GM12878 (cell line): Measurements from ENCODE around the gene ATOSA. TPM values are rescaled to one million over a fixed set of nuclear protein-coding genes. Genes with fewer than 3 reads are reported as not detected.

Experiments
- BMI1 ChIP-seq: fragments of 450-650 bp; IDR thresholded peaks from 2 replicates; pipeline ENCODE4 v1.6.1; 2016; ENCODE audit warnings: mild to moderate bottlenecking, moderate library complexity, borderline replicate concordance
- CEBPZ ChIP-seq: fragments of 150-350 bp; IDR thresholded peaks from 2 replicates; pipeline ENCODE4 v1.6.1; 2016; ENCODE audit warnings: low read depth, low read length
- CREB1 ChIP-seq: IDR thresholded peaks from 2 replicates; pipeline ENCODE4 v1.6.1; 2012; ENCODE audit warnings: low read depth, mild to moderate bottlenecking, inconsistent platforms
- JUNB ChIP-seq: IDR thresholded peaks from 2 replicates; pipeline ENCODE4 v1.6.1; 2016; ENCODE audit warnings: antibody characterized with exemption, mild to moderate bottlenecking
- KAT2A ChIP-seq: conservative IDR thresholded peaks from 2 replicates; pipeline ENCODE4 v1.6.1; 2011; ENCODE audit warnings: low read depth, low read length; ENCODE audit not compliant: control insufficient read depth
- PAX5 ChIP-seq: IDR thresholded peaks from 2 replicates; pipeline ENCODE4 v1.6.1; 2011; ENCODE audit warnings: low read depth, low read length, borderline replicate concordance
- RAD21 ChIP-seq: IDR thresholded peaks from 2 replicates; pipeline ENCODE4 v1.6.1; 2011; ENCODE audit warnings: mild to moderate bottlenecking, low read depth, low read length, moderate library complexity; ENCODE audit not compliant: insufficient read depth
- SP1 ChIP-seq: IDR thresholded peaks from one replicate; pipeline ENCODE4 v1.6.1; 2011; ENCODE audit warnings: low read depth, low read length
- SREBF2 ChIP-seq: IDR thresholded peaks from 2 replicates; pipeline ENCODE4 v1.6.1; 2012; ENCODE audit warnings: mild to moderate bottlenecking, low read length
- ZNF207 ChIP-seq: fragments of 450-650 bp; IDR thresholded peaks from 2 replicates; pipeline ENCODE4 v1.6.1; 2014; ENCODE audit warnings: antibody characterized with exemption, mild to moderate bottlenecking, borderline replicate concordance
- ZNF622 ChIP-seq: fragments of 450-650 bp; IDR thresholded peaks from 2 replicates; pipeline ENCODE4 v1.6.1; 2017; ENCODE audit warnings: mild to moderate bottlenecking, inconsistent platforms
- polyA plus RNA-seq, 11 experiments: library from polyadenylated mRNA; depleted of rRNA in 4 of 11; unstranded in 6 of 11; stranded (reverse) in 5 of 11; fragments of >200 nt; fragmentation: Nextera tagmentation in 4 of 11; fragmentation: Illumina TruSeq in 1 of 11; extraction: Ambion mirVana in 4 of 11; extraction: Trizol in 1 of 11; gene quantifications; 1 replicate in 1 of 11; 2 replicates in 10 of 11; pipeline versions ENCODE4 v1.2.1 to v1.2.3, GENCODE V29; 2011 to 2016; ENCODE audit warnings: inconsistent platforms in 2 of 11, missing spikeins in 2 of 11, low read depth in 1 of 11
- total RNA-seq, 4 experiments: library from RNA; depleted of rRNA in 3 of 4; stranded (reverse); fragments of >200 nt in 3 of 4; fragmentation: Illumina TruSeq in 1 of 4; extraction: Trizol in 1 of 4; gene quantifications; 2 replicates each; pipeline versions ENCODE4 v1.2.1 to v1.2.3, GENCODE V29; 2013 to 2021
- TF ChIP-seq, protein P1 (sequence below): fragments of 150-350 bp; IDR thresholded peaks from 2 replicates; pipeline ENCODE4 v1.6.1; 2014; ENCODE audit warnings: mild to moderate bottlenecking, low read depth, low read length
- TF ChIP-seq, protein P2 (sequence below): IDR thresholded peaks from 2 replicates; pipeline ENCODE4 v1.6.1; 2012; ENCODE audit warnings: mild to moderate bottlenecking, low read depth, low read length
- TF ChIP-seq, protein P3 (sequence below): fragments of 450-650 bp; IDR thresholded peaks from 2 replicates; pipeline ENCODE4 v1.6.1; 2017; ENCODE audit warnings: mild to moderate bottlenecking, moderate library complexity

The ATOSA gene
- total and polyA plus RNA-seq, 10 of the 15 experiments (the other 5 are each of a cell fraction or from before 2014, with no cell fraction given) = 6.8 to 24.3 (median 14.6) TPM

DNA sequence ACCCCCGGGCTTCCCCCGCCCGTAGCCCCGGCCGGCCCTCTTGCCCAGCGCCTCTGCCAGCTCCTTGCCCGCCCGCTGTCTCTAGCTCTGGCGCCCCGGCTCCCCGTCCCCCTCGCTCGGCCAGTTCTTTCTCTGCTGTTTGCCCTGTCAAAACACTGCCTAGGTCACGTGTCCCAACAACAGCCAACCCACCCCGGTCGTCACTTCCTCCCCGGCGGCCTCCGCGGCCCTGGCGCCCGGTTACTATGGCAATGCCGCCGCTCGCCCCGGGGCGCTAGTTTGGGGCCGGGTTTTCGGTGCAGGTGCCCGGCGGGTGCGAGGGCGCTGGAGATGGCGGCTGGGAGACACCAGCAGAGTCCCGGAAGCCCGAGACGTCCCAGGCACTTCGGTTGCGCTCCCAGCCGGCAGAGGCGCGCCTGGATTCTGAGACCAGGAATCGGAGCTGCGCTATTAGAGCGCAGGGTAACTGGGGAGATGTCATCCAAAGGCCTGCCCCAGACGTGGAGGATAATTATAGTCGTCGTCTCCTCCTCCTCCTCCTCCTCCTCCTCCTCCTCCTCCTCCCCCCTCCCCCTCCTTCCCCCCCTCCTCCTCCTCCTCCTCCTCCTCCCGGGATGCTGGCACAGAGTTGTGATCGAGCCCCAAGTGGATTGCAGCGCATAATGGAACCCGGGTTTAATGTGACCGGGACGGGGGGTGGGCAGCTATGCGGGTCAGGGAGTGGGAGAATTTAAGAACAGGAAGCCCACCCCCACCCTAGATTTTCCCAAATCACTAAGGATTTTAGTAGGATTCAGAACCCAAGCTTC lies at the start of gene ATOSA (continued):
- TF ChIP-seq, protein P1, sequence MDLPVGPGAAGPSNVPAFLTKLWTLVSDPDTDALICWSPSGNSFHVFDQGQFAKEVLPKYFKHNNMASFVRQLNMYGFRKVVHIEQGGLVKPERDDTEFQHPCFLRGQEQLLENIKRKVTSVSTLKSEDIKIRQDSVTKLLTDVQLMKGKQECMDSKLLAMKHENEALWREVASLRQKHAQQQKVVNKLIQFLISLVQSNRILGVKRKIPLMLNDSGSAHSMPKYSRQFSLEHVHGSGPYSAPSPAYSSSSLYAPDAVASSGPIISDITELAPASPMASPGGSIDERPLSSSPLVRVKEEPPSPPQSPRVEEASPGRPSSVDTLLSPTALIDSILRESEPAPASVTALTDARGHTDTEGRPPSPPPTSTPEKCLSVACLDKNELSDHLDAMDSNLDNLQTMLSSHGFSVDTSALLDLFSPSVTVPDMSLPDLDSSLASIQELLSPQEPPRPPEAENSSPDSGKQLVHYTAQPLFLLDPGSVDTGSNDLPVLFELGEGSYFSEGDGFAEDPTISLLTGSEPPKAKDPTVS = no peak
- TF ChIP-seq JUNB = no peak
- TF ChIP-seq, protein P2, sequence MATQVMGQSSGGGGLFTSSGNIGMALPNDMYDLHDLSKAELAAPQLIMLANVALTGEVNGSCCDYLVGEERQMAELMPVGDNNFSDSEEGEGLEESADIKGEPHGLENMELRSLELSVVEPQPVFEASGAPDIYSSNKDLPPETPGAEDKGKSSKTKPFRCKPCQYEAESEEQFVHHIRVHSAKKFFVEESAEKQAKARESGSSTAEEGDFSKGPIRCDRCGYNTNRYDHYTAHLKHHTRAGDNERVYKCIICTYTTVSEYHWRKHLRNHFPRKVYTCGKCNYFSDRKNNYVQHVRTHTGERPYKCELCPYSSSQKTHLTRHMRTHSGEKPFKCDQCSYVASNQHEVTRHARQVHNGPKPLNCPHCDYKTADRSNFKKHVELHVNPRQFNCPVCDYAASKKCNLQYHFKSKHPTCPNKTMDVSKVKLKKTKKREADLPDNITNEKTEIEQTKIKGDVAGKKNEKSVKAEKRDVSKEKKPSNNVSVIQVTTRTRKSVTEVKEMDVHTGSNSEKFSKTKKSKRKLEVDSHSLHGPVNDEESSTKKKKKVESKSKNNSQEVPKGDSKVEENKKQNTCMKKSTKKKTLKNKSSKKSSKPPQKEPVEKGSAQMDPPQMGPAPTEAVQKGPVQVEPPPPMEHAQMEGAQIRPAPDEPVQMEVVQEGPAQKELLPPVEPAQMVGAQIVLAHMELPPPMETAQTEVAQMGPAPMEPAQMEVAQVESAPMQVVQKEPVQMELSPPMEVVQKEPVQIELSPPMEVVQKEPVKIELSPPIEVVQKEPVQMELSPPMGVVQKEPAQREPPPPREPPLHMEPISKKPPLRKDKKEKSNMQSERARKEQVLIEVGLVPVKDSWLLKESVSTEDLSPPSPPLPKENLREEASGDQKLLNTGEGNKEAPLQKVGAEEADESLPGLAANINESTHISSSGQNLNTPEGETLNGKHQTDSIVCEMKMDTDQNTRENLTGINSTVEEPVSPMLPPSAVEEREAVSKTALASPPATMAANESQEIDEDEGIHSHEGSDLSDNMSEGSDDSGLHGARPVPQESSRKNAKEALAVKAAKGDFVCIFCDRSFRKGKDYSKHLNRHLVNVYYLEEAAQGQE = no peak
- peak; percentile 32; the same call in 1 of the 2 replicates for TF ChIP-seq ZNF207
- TF ChIP-seq KAT2A = no peak
- TF ChIP-seq PAX5 = no peak
- no peak for TF ChIP-seq CEBPZ
- TF ChIP-seq, protein P3, sequence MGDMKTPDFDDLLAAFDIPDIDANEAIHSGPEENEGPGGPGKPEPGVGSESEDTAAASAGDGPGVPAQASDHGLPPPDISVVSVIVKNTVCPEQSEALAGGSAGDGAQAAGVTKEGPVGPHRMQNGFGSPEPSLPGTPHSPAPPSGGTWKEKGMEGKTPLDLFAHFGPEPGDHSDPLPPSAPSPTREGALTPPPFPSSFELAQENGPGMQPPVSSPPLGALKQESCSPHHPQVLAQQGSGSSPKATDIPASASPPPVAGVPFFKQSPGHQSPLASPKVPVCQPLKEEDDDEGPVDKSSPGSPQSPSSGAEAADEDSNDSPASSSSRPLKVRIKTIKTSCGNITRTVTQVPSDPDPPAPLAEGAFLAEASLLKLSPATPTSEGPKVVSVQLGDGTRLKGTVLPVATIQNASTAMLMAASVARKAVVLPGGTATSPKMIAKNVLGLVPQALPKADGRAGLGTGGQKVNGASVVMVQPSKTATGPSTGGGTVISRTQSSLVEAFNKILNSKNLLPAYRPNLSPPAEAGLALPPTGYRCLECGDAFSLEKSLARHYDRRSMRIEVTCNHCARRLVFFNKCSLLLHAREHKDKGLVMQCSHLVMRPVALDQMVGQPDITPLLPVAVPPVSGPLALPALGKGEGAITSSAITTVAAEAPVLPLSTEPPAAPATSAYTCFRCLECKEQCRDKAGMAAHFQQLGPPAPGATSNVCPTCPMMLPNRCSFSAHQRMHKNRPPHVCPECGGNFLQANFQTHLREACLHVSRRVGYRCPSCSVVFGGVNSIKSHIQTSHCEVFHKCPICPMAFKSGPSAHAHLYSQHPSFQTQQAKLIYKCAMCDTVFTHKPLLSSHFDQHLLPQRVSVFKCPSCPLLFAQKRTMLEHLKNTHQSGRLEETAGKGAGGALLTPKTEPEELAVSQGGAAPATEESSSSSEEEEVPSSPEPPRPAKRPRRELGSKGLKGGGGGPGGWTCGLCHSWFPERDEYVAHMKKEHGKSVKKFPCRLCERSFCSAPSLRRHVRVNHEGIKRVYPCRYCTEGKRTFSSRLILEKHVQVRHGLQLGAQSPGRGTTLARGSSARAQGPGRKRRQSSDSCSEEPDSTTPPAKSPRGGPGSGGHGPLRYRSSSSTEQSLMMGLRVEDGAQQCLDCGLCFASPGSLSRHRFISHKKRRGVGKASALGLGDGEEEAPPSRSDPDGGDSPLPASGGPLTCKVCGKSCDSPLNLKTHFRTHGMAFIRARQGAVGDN = no peak
- peak; percentile 16 for TF ChIP-seq SP1
- peak; percentile 89 for TF ChIP-seq CREB1
- no peak for TF ChIP-seq RAD21
- peak; percentile 95 for TF ChIP-seq BMI1
- TF ChIP-seq SREBF2 = no peak
- TF ChIP-seq ZNF622 = no peak
